Vagina (tissue), 2 donors: ENCODE data around the gene OPTC.

Source experiments
- CTCF ChIP-seq, 3 experiments: fragments of 450-650 bp in 2 of 3; fragments of 200-600 bp in 1 of 3; sonication (generic) in 1 of 3; IDR thresholded peaks; one replicate each; pipeline ENCODE4 v1.5.1; 2017 to 2019; ENCODE audit warnings: antibody characterized with exemption in 3 of 3, mild to moderate bottlenecking in 2 of 3, moderate library complexity in 2 of 3
- POLR2A ChIP-seq, 2 donors: fragments of 450-650 bp; IDR thresholded peaks; one replicate each; pipeline ENCODE4 v1.6.1; 2017; ENCODE audit warnings: antibody characterized with exemption in 2 of 2, mild to moderate bottlenecking in 2 of 2, moderate library complexity in 2 of 2
- POLR2AphosphoS5 ChIP-seq, 2 donors: sonication (generic); formaldehyde crosslinking; IDR thresholded peaks; one replicate each; pipeline ENCODE4 v1.9.0; 2017; ENCODE audit warnings: antibody characterized with exemption in 2 of 2, mild to moderate bottlenecking in 2 of 2, low read depth in 1 of 2; ENCODE audit not compliant: insufficient read depth in 1 of 2

GRCh38 chr1:203524152-203524551 lies 30.2 kb downstream of the OPTC start:
- TF ChIP-seq CTCF (IDR thresholded peaks at IDR 0.05): no peak
- no peak for TF ChIP-seq POLR2A (IDR thresholded peaks at IDR 0.05)
- no peak for TF ChIP-seq POLR2AphosphoS5 (IDR thresholded peaks at IDR 0.05; ENCODE audit: insufficient read depth in 1 of 2, low read depth in 1 of 2)
